Measurements from ENCODE around the gene ANO7. TPM values are rescaled to one million over a fixed set of nuclear protein-coding genes. Genes with fewer than 3 reads are reported as not detected.
A peak's percentile ranks its signal among the peaks of the same experiment; 100 is the strongest.

ANO7 gene
- total and polyA plus RNA-seq, 2 of the 13 experiments (the other 11 are each of a cell fraction or from before 2014, with no cell fraction given): 4.1 to 4.9 TPM

DNA sequence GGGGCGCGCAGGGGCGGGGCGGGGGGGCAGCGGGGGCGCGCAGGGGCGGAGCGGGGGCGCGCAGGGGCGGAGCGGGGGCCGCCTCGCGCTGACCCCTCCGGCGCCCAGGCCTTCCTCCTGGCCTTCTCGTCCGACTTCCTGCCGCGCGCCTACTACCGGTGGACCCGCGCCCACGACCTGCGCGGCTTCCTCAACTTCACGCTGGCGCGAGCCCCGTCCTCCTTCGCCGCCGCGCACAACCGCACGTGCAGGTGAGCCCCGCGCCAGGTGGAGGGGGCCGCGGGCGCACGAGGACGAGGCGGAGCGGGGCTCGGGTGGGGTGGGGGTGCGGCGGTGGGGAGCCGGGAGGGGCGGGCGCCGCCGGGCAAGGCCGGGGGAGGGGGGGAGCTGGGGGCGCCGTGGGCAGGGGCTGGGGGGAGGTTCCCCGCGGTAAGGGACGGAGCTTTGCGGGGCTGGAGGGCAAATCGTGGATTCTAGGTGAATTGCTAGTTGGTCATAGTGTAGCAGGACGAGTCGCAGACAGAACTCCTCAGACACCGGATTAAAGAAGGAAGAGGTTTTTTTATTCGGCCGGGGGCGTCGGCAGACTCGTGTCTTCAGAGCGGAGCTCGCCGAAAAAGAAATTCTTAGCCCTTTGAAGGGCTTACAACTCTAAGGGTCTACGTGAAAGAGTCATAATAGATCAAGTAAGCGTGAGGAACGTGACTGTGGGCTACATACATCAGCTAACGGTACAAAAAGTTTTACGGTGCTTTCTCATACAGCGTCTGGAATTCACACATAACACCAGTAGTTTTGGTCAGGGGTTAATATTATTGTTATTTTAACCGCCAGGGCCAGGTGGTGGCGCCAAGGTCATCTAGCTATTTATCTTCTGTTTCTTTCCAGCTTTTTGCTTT, 29.9 kb downstream of the ANO7 start (continued):
- peak; percentile 21; the same call in 1 of the 2 replicates for TF ChIP-seq POGK (CRISPR knock-in tag; conservative IDR thresholded peaks at IDR 0.05)
- TF ChIP-seq PHB2 (IDR thresholded peaks at IDR 0.05; ENCODE audit: partially characterized antibody): no peak
- TF ChIP-seq PPARG (CRISPR knock-in tag; conservative IDR thresholded peaks at IDR 0.05): no peak
- TF ChIP-seq ZNF563 (CRISPR knock-in tag; IDR thresholded peaks at IDR 0.05): peak; percentile 47; the same call in 1 of the 2 replicates
- TF ChIP-seq NCOA1 (CRISPR knock-in tag; IDR thresholded peaks at IDR 0.05): no peak
- no peak for TF ChIP-seq GZF1 (CRISPR knock-in tag; IDR thresholded peaks at IDR 0.05)
- no peak for TF ChIP-seq ZBTB25 (CRISPR knock-in tag; IDR thresholded peaks at IDR 0.05)
- no peak for TF ChIP-seq MEIS1 (CRISPR knock-in tag; IDR thresholded peaks at IDR 0.05; ENCODE audit: borderline replicate concordance)
- TF ChIP-seq SRY (CRISPR knock-in tag; IDR thresholded peaks at IDR 0.05): no peak
- no peak for TF ChIP-seq ETS1 (CRISPR knock-in tag; IDR thresholded peaks at IDR 0.05)
- TF ChIP-seq ETV6 (CRISPR knock-in tag; conservative IDR thresholded peaks at IDR 0.05): 0 out of 2 replicates have a peak, but pooled peaks have one; percentile 78
- 0 out of 2 replicates have a peak, but pooled peaks have one; percentile 74 for TF ChIP-seq GPN1 (CRISPR knock-in tag; IDR thresholded peaks at IDR 0.05; ENCODE audit: borderline replicate concordance)
- TF ChIP-seq, protein P1, sequence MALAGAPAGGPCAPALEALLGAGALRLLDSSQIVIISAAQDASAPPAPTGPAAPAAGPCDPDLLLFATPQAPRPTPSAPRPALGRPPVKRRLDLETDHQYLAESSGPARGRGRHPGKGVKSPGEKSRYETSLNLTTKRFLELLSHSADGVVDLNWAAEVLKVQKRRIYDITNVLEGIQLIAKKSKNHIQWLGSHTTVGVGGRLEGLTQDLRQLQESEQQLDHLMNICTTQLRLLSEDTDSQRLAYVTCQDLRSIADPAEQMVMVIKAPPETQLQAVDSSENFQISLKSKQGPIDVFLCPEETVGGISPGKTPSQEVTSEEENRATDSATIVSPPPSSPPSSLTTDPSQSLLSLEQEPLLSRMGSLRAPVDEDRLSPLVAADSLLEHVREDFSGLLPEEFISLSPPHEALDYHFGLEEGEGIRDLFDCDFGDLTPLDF (CRISPR knock-in tag; IDR thresholded peaks at IDR 0.05): 0 out of 2 replicates have a peak, but pooled peaks have one; percentile 32
- TF ChIP-seq ONECUT2 (CRISPR knock-in tag; IDR thresholded peaks at IDR 0.05): no peak
- TF ChIP-seq DZIP1 (CRISPR knock-in tag; IDR thresholded peaks at IDR 0.05): no peak
- no peak for TF ChIP-seq ZNF180 (CRISPR knock-in tag; IDR thresholded peaks at IDR 0.05; ENCODE audit: borderline replicate concordance, low read depth)
- TF ChIP-seq ZSCAN5A (CRISPR knock-in tag; IDR thresholded peaks at IDR 0.05; ENCODE audit: borderline replicate concordance): no peak
- 0 out of 2 replicates have a peak, but pooled peaks have one; percentile 70 for TF ChIP-seq MED13 (CRISPR knock-in tag; IDR thresholded peaks at IDR 0.05)
- TF ChIP-seq MAFG (CRISPR knock-in tag; IDR thresholded peaks at IDR 0.05): no peak
